GM12878 (cell line): ENCODE measurements around the gene LONRF2. TPM values are rescaled to one million over a fixed set of nuclear protein-coding genes. Genes with fewer than 3 reads are reported as not detected.

Source experiments
- ATAC-seq: fragments of 200-7000 bp; cut with Tn5 transposase; 3 replicates; pipeline ENCODE4 v1.9.1; 2020; ENCODE audit warnings: mild to moderate bottlenecking, moderate library complexity
- BruUV-seq: library from RNA; stranded (reverse); fragments of 400-500 nt; replicated peaks from 2 replicates; lab custom pipeline; 2021; lab: Mats Ljungman, UMichigan
- CTCF ChIA-PET: fragments of 300-600 bp; sonication (Branson Sonifier 250); formaldehyde crosslinking; extraction: SDS; loops from one replicate; lab custom pipeline; 2021; ENCODE audit warnings: inconsistent platforms; lab: Yijun Ruan, JAX
- POLR2A ChIA-PET: fragments of 350-600 bp; formaldehyde crosslinking; extraction: SDS; loops from one replicate; lab custom pipeline; 2021; ENCODE audit warnings: inconsistent platforms; lab: Charles Lee
- RAD21 ChIA-PET: fragments of 300-600 bp; sonication (Branson Sonifier 250); formaldehyde crosslinking; loops from one replicate; lab custom pipeline; 2023; ENCODE audit warnings: antibody characterized with exemption; ENCODE audit not compliant: unreplicated experiment; lab: Charles Lee
- SMC1A ChIA-PET: fragments of 300-600 bp; sonication (Branson Sonifier 250); formaldehyde crosslinking; loops from one replicate; lab custom pipeline; 2023; ENCODE audit not compliant: unreplicated experiment, uncharacterized antibody; lab: Charles Lee
- DNase-seq: peaks from one replicate; pipeline ENCODE4 v3.0.0-alpha.2; 2011; ENCODE audit warnings: low read depth, low spot score
- FAIRE-seq: peaks from 3 replicates; lab custom pipeline; 2011; peaks lifted over from hg19 to GRCh38; lab: Jason Lieb, UNC
- H2AFZ ChIP-seq: 2 replicates; pipeline ENCODE4 v1.6.0; 2011; ENCODE audit warnings: low read depth, low read length, control low read depth; ENCODE audit not compliant: control insufficient read depth
- H3K27ac ChIP-seq: 2 replicates; pipeline ENCODE4 v1.5.1; 2011; ENCODE audit warnings: control low read depth; ENCODE audit not compliant: control insufficient read depth, insufficient read depth
- H3K27me3 ChIP-seq, 2 experiments: replicated peaks in 1 of 2; 2 replicates each; pipeline versions ENCODE4 v1.6.0 to v1.6.1; 2011; ENCODE audit warnings: low read length in 1 of 2; ENCODE audit not compliant: control insufficient read depth in 2 of 2, insufficient read depth in 2 of 2
- H3K36me3 ChIP-seq, 2 experiments: 2 replicates each; pipeline ENCODE4 v1.5.1; 2011; ENCODE audit warnings: low read length in 1 of 2; ENCODE audit not compliant: control insufficient read depth in 2 of 2, insufficient read depth in 2 of 2
- H3K4me1 ChIP-seq: 2 replicates; pipeline ENCODE4 v1.6.1; 2011; ENCODE audit warnings: mild to moderate bottlenecking, low read length, moderate library complexity, mixed read lengths; ENCODE audit not compliant: control insufficient read depth, insufficient read depth
- H3K4me2 ChIP-seq: 2 replicates; pipeline ENCODE4 v1.6.0; 2011; ENCODE audit warnings: control low read depth; ENCODE audit not compliant: control insufficient read depth, insufficient read depth
- H3K4me3 ChIP-seq: fragments of 200-600 bp; sonication (generic); 2 replicates; pipeline ENCODE4 v1.5.1; 2016
- H3K79me2 ChIP-seq: 2 replicates; pipeline ENCODE4 v1.6.0; 2011; ENCODE audit warnings: low read length; ENCODE audit not compliant: control insufficient read depth, insufficient read depth
- H3K9ac ChIP-seq: 2 replicates; pipeline ENCODE4 v1.8.0; 2011; ENCODE audit warnings: low read length, control low read depth, mixed read lengths; ENCODE audit not compliant: control insufficient read depth, insufficient read depth
- H3K9me3 ChIP-seq: replicated peaks from 3 replicates; pipeline ENCODE4 v1.5.1; 2011; ENCODE audit warnings: mild to moderate bottlenecking, low read length; ENCODE audit not compliant: control insufficient read depth, insufficient read depth
- H4K20me1 ChIP-seq: 2 replicates; pipeline ENCODE4 v1.6.0; 2011; ENCODE audit not compliant: control insufficient read depth, insufficient read depth
- ELK1 ChIP-seq: IDR thresholded peaks from 2 replicates; pipeline ENCODE4 v1.6.1; 2012; ENCODE audit warnings: low read depth, low read length, improper control_type of control experiment
- NFXL1 ChIP-seq: fragments of 450-650 bp; IDR thresholded peaks from 2 replicates; pipeline ENCODE4 v1.6.1; 2017; ENCODE audit warnings: antibody characterized with exemption, mild to moderate bottlenecking, borderline replicate concordance
- POLR2AphosphoS5 ChIP-seq: IDR thresholded peaks from 2 replicates; pipeline ENCODE4 v1.6.1; 2011; ENCODE audit warnings: mild to moderate bottlenecking, low read length, inconsistent platforms
- STAT1 ChIP-seq: fragments of 450-650 bp; conservative IDR thresholded peaks from 2 replicates; pipeline ENCODE4 v1.6.1; 2014; ENCODE audit warnings: antibody characterized with exemption, mild to moderate bottlenecking
- WGBS: methylation state at CpG from one replicate; pipeline ENCODE4 v1.1.6; 2016; ENCODE audit warnings: low lambda C conversion rate; ENCODE audit not compliant: insufficient replicate concordance, insufficient coverage; ENCODE audit errors: missing lambda C conversion rate; 5-methylcytosine and 5-hydroxymethylcytosine counted together
- in situ Hi-C: fragments of 300-500 bp; cut with MboI; formaldehyde crosslinking; loops from 9 replicates; pipeline ENCODE4 v1.14.3; 2018; ENCODE audit warnings: mixed read lengths
- intact Hi-C: fragments of 100-400 bp; cut with micrococcal nuclease; formaldehyde crosslinking; loops from one replicate; pipeline ENCODE4 v1.14.2; 2022; ENCODE audit not compliant: unreplicated experiment
- polyA plus RNA-seq, 11 experiments: library from polyadenylated mRNA; depleted of rRNA in 4 of 11; unstranded in 6 of 11; stranded (reverse) in 5 of 11; fragments of >200 nt; fragmentation: Nextera tagmentation in 4 of 11; fragmentation: Illumina TruSeq in 1 of 11; extraction: Ambion mirVana in 4 of 11; extraction: Trizol in 1 of 11; gene quantifications; 1 replicate in 1 of 11; 2 replicates in 10 of 11; pipeline versions ENCODE4 v1.2.1 to v1.2.3, GENCODE V29; 2011 to 2016; ENCODE audit warnings: inconsistent platforms in 2 of 11, missing spikeins in 2 of 11, low read depth in 1 of 11
- total RNA-seq, 4 experiments: library from RNA; depleted of rRNA in 3 of 4; stranded (reverse); fragments of >200 nt in 3 of 4; fragmentation: Illumina TruSeq in 1 of 4; extraction: Trizol in 1 of 4; gene quantifications; 2 replicates each; pipeline versions ENCODE4 v1.2.1 to v1.2.3, GENCODE V29; 2013 to 2021
- TF ChIP-seq, protein P1 (sequence below): fragments of 450-650 bp; IDR thresholded peaks from 2 replicates; pipeline ENCODE4 v1.6.1; 2018; ENCODE audit warnings: borderline replicate concordance, mild to moderate bottlenecking; ENCODE audit not compliant: partially characterized antibody

Gene LONRF2
- total and polyA plus RNA-seq, 10 of the 15 experiments (the other 5 are each of a cell fraction or from before 2014, with no cell fraction given), result under 0.01 to 0.04 (median 0.01) TPM; not detected in 4

- ATAC-seq (no peak), DNase-seq (no peak), FAIRE-seq (no peak)
- Histone ChIP-seq H3K36me3 (no peaks in the 10 kb centered on the region), H2AFZ (no peak overlapping the region), H4K20me1 (no peaks in the 10 kb centered on the region), H3K4me3 (no peak overlapping the region), H3K4me1 (peaks cover 7% of the 10 kb centered on the region), H3K79me2 (no peaks in the 10 kb centered on the region), H3K27me3 (no peaks in the 10 kb centered on the region; a peak in 1 of 4 replicates), H3K4me2 (no peak overlapping the region), H3K9ac (no peak overlapping the region), H3K9me3 (no peaks in the 10 kb centered on the region; the same call in 2 of the 3 replicates), H3K27ac (no peak overlapping the region)
- ChIA-PET RAD21 (no interaction called here), SMC1A (no interaction called here), POLR2A (no interaction called here), CTCF (interaction anchor here (0.9 to 2.5 kb wide), 2 partner anchors 9 to 18 kb away, joined by 3 to 7 read pairs; no protein-coding TSS in a partner anchor)
- no TSS peak for BruUV-seq
- in situ Hi-C loops (no loop called here), intact Hi-C loops (no loop called here)
- no peak for TF ChIP-seq STAT1
- no peak for TF ChIP-seq ELK1
- TF ChIP-seq POLR2AphosphoS5, result no peak
- TF ChIP-seq NFXL1, result no peak
- TF ChIP-seq, protein P1, sequence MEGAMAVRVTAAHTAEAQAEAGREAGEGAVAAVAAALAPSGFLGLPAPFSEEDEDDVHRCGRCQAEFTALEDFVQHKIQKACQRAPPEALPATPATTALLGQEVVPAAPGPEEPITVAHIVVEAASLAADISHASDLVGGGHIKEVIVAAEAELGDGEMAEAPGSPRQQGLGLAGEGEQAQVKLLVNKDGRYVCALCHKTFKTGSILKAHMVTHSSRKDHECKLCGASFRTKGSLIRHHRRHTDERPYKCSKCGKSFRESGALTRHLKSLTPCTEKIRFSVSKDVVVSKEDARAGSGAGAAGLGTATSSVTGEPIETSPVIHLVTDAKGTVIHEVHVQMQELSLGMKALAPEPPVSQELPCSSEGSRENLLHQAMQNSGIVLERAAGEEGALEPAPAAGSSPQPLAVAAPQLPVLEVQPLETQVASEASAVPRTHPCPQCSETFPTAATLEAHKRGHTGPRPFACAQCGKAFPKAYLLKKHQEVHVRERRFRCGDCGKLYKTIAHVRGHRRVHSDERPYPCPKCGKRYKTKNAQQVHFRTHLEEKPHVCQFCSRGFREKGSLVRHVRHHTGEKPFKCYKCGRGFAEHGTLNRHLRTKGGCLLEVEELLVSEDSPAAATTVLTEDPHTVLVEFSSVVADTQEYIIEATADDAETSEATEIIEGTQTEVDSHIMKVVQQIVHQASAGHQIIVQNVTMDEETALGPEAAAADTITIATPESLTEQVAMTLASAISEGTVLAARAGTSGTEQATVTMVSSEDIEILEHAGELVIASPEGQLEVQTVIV, result no peak
- 53% methylated on average over 17 of the region's 17 CpGs for WGBS
Observed at GRCh38 chr2:100252811-100253698, 69.2 kb downstream of the LONRF2 start.
